Central memory CD4-positive, alpha-beta T cell (primary cell): ENCODE data around the gene DCHS1.

Source experiments
- DNase-seq: peaks from one replicate; pipeline ENCODE4 v3.0.0; 2022

The DCHS1 gene

GRCh38 chr11:6583584-6583983 lies 72.0 kb downstream of the DCHS1 start:
- no peak for DNase-seq

GRCh38 chr11:6579681-6580080 lies 75.9 kb downstream of the DCHS1 start:
- DNase-seq = no peak

GRCh38 chr11:6578134-6578533 lies 77.5 kb downstream of the DCHS1 start:
- no peak for DNase-seq

GRCh38 chr11:6576471-6577373 lies 78.9 kb downstream of the DCHS1 start:
- no peak for DNase-seq

GRCh38 chr11:6574816-6575715 lies 80.5 kb downstream of the DCHS1 start:
- DNase-seq = no peak

GRCh38 chr11:6572215-6572614 lies 83.4 kb downstream of the DCHS1 start:
- no peak for DNase-seq

- DNase-seq = no peak
Measured at GRCh38 chr11:6571434-6572008, 84.1 kb downstream of the DCHS1 start.
